Activated T-cell treated with anti-CD3 and anti-CD28 coated beads for 1 hour (primary cell): ENCODE results near the gene TLL2.
"Not testable (repeated sequence)": the region's sequence is repeated elsewhere in the genome, so short reads cannot be mapped to it uniquely, and the experiment has no call there.

ENCODE experiments used
- DNase-seq: peaks from one replicate; pipeline ENCODE4 v3.0.0-alpha.2; 2020; ENCODE audit warnings: low read depth

TLL2 gene

GRCh38 chr10:96513698-96514561, at the start of gene TLL2:
Gene TLL2 (minus strand): TSS chr10:96513926. CDS start chr10:96513685, 241 bp downstream.
- DNase-seq: peak; percentile 21

GRCh38 chr10:96560966-96561887, 47.5 kb upstream of the TLL2 start:
- no peak for DNase-seq

GRCh38 chr10:96560489-96560888, 46.8 kb upstream of the TLL2 start:
- DNase-seq: no peak

GRCh38 chr10:96556003-96556402, 42.3 kb upstream of the TLL2 start:
- DNase-seq: no peak

GRCh38 chr10:96555330-96555729, 41.6 kb upstream of the TLL2 start:
- DNase-seq: no peak

- no peak for DNase-seq
Observed at GRCh38 chr10:96548589-96548988, 34.9 kb upstream of the TLL2 start.

GRCh38 chr10:96545558-96545957, 31.8 kb upstream of the TLL2 start:
- not testable (repeated sequence) for DNase-seq

GRCh38 chr10:96541921-96542320, 28.2 kb upstream of the TLL2 start:
- DNase-seq: no peak

- no peak for DNase-seq
Observed at GRCh38 chr10:96540240-96540639, 26.5 kb upstream of the TLL2 start.

- DNase-seq: no peak
Observed at GRCh38 chr10:96538683-96539082, 25.0 kb upstream of the TLL2 start.

- DNase-seq: no peak
Observed at GRCh38 chr10:96536129-96536528, 22.4 kb upstream of the TLL2 start.

GRCh38 chr10:96532523-96532922, 18.8 kb upstream of the TLL2 start:
- no peak for DNase-seq

- no peak for DNase-seq
Observed at GRCh38 chr10:96529634-96530279, 16.0 kb upstream of the TLL2 start.

- no peak for DNase-seq
Observed at GRCh38 chr10:96524741-96525140, 11.0 kb upstream of the TLL2 start.

- DNase-seq: no peak
Observed at GRCh38 chr10:96517284-96517683, 3.6 kb upstream of the TLL2 start.

- DNase-seq: no peak
Observed at GRCh38 chr10:96516337-96516736, 2.6 kb upstream of the TLL2 start.

- DNase-seq: no peak
Observed at GRCh38 chr10:96513305-96513697, 425 bp downstream of the TLL2 start.

GRCh38 chr10:96512524-96513304, 1.0 kb downstream of the TLL2 start:
- DNase-seq: no peak

GRCh38 chr10:96511044-96511945, 2.4 kb downstream of the TLL2 start:
- no peak for DNase-seq

- DNase-seq: no peak
Observed at GRCh38 chr10:96509017-96509641, 4.6 kb downstream of the TLL2 start.
